ENCODE measurements around the gene MAPKAPK5. TPM values are rescaled to one million over a fixed set of nuclear protein-coding genes. Genes with fewer than 3 reads are reported as not detected.

MAPKAPK5 gene
- total RNA-seq, 4 donors from 2014 or later, result 40.7 to 70.4 (median 50.4) TPM

DNA sequence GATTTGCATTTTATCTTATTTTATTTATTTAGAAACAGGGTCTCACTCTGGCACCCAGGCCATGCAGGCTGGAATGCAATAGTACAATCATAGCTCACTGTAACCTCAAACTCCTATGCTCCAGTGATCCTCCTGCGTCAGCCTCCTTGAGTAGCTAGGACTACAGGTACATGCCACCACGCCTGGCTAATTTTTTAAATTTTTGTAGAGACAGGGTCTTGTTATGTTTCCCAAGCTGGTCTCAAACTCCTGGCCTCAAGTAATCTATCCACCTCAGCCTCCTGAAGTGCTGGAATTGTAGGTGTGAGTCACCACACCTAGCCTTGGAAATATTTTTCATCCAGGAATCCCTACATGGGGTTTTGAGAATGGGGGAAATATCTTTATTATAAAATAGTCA, 84.6 kb downstream of the MAPKAPK5 start:
- Histone ChIP-seq H3K27me3 (no peaks in the 10 kb centered on the region), H3K27ac (no peak overlapping the region), H3K4me3 (no peak overlapping the region), H3K4me1 (no peaks in the 10 kb centered on the region), H3K9me3 (no peaks in the 10 kb centered on the region), H3K36me3 (peaks cover 0 to 2% of the 10 kb centered on the region in 2 donors)
- 100% methylated on average over 1 to 2 of the region's 2 CpGs for WGBS, 2 donors (ENCODE audit: low coverage in 1 of 2)
- no peak for ATAC-seq
- TF ChIP-seq EP300 (IDR thresholded peaks at IDR 0.05) (no peak), POLR2A (IDR thresholded peaks at IDR 0.05) (no peak), POLR2AphosphoS5 (IDR thresholded peaks at IDR 0.05) (no peak)
- TF ChIP-seq, protein P1, sequence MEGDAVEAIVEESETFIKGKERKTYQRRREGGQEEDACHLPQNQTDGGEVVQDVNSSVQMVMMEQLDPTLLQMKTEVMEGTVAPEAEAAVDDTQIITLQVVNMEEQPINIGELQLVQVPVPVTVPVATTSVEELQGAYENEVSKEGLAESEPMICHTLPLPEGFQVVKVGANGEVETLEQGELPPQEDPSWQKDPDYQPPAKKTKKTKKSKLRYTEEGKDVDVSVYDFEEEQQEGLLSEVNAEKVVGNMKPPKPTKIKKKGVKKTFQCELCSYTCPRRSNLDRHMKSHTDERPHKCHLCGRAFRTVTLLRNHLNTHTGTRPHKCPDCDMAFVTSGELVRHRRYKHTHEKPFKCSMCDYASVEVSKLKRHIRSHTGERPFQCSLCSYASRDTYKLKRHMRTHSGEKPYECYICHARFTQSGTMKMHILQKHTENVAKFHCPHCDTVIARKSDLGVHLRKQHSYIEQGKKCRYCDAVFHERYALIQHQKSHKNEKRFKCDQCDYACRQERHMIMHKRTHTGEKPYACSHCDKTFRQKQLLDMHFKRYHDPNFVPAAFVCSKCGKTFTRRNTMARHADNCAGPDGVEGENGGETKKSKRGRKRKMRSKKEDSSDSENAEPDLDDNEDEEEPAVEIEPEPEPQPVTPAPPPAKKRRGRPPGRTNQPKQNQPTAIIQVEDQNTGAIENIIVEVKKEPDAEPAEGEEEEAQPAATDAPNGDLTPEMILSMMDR (IDR thresholded peaks at IDR 0.05), result no peak

DNA sequence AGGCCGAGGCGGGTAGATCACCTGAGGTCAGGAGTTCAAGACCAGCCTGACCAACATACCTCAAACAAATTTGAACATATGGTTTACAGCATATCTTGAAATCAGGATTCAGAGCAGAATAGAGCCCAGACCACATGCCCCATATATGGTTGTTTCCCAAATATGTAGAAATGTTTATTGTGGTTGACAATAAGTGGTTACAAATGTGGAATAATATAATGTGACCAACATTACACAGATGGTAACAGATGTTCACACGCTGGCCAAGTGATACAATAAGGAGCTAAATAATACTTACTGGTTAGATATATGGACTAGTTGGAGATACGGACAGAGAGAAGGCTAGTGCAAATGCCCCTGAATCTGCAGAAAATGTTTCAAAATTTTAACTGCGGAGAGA, 85.3 kb downstream of the MAPKAPK5 start:
- WGBS, 2 donors (ENCODE audit: low coverage in 1 of 2), result 78 to 88% methylated on average over 4 to 5 of the region's 5 CpGs

DNA sequence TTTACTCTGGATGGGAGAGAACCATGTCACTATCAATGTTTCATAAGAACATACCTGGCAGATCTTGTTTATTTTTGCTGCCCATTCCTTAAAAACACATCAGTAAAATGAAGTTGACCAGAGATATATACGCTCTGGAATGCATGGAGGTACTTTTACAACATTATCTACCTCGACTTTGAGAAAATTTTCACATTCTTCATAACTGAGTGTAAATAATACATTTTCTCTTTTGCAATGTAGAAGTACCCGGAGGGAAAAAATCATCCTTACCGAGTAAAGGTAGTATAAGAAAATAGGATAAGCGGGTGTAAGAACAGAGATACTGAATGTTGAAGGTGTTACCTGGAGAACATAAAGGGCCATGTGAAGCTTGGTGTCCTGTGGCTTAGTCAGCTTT, 90.2 kb downstream of the MAPKAPK5 start:
- no peaks in the 10 kb centered on the region for H3K27me3 ChIP-seq
- TF ChIP-seq, protein P1 (IDR thresholded peaks at IDR 0.05), result no peak
- TF ChIP-seq EP300 (IDR thresholded peaks at IDR 0.05) (no peak), POLR2AphosphoS5 (IDR thresholded peaks at IDR 0.05) (no peak), POLR2A (IDR thresholded peaks at IDR 0.05) (no peak)
- H3K4me3 ChIP-seq, result no peak overlapping the region
- peaks cover 0 to 16% of the 10 kb centered on the region in 2 donors for H3K36me3 ChIP-seq
- no peak overlapping the region for H3K27ac ChIP-seq
- no peaks in the 10 kb centered on the region for H3K9me3 ChIP-seq
- ATAC-seq, result no peak
- WGBS, 2 donors (ENCODE audit: low coverage in 1 of 2), result 81 to 86% methylated on average over 5 of the region's 5 CpGs
- H3K4me1 ChIP-seq, result peaks cover 0 to 9% (median 0%) of the 10 kb centered on the region in 3 donors

More for the DNA sequence above, 85.3 kb downstream of the MAPKAPK5 start:
- Histone ChIP-seq H3K36me3 (peaks cover 0 to 10% of the 10 kb centered on the region in 2 donors), H3K27ac (no peak overlapping the region), H3K4me1 (no peaks in the 10 kb centered on the region), H3K27me3 (no peaks in the 10 kb centered on the region), H3K4me3 (no peak overlapping the region), H3K9me3 (no peaks in the 10 kb centered on the region)
- ATAC-seq, result no peak
- TF ChIP-seq, protein P1 (IDR thresholded peaks at IDR 0.05), result no peak
- TF ChIP-seq POLR2A (IDR thresholded peaks at IDR 0.05) (no peak), EP300 (IDR thresholded peaks at IDR 0.05) (no peak), POLR2AphosphoS5 (IDR thresholded peaks at IDR 0.05) (no peak)

DNA sequence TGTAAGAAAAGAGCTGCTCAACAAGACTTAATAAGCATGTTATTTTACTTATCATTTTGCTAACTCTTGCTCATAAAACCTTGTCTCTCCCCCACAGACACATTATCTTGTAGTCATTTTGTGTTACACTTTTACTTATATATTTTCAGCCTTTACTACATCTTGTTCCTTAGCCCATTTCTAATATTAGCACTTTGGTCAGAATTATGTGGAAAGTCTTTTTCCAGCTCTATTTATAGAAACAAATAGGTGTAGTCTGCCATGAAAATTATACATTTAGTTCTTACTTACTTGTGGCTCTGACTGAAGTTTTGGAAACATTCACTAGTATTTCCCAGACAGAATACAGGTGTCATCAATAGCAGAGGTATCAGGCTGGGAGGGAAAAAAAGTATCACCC, 94.8 kb downstream of the MAPKAPK5 start:
- ATAC-seq, result no peak
- peaks cover 0 to 12% of the 10 kb centered on the region in 2 donors for H3K36me3 ChIP-seq
- H3K27ac ChIP-seq, result peak overlapping the region; percentile 53 to 77 (median 70)
- TF ChIP-seq POLR2A (IDR thresholded peaks at IDR 0.05) (no peak), EP300 (IDR thresholded peaks at IDR 0.05) (no peak), POLR2AphosphoS5 (IDR thresholded peaks at IDR 0.05) (no peak)
- TF ChIP-seq, protein P1 (IDR thresholded peaks at IDR 0.05), result no peak
- H3K27me3 ChIP-seq, result no peaks in the 10 kb centered on the region
- no peaks in the 10 kb centered on the region for H3K9me3 ChIP-seq
- peaks cover 0 to 14% (median 3%) of the 10 kb centered on the region in 3 donors for H3K4me1 ChIP-seq
- no peak overlapping the region for H3K4me3 ChIP-seq

DNA sequence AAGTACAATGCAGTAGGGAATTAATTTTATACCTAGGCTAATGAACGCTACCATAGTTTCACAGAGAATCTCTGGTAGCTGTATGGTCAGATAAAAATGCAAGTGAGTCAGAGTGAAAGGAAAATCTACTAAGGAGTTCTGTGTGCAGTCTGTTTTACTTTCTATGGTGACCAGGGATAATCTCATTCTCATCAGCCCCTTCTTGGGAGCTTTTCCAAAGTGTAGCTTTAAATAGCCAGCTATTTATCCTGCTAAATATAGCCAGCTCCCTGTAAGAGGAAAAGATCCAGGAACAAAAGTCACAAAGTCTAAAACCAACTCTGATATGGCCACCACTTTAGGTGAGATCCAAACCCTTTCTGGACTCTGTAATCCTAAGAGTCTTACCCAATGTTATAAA, 95.4 kb downstream of the MAPKAPK5 start:
- WGBS, 2 donors (ENCODE audit: low coverage in 1 of 2), result 42 to 50% methylated on average over 1 of the region's 1 CpG
- peaks cover 0 to 14% (median 3%) of the 10 kb centered on the region in 3 donors for H3K4me1 ChIP-seq
- TF ChIP-seq POLR2A (IDR thresholded peaks at IDR 0.05) (no peak), POLR2AphosphoS5 (IDR thresholded peaks at IDR 0.05) (peak; percentile 20)
- TF ChIP-seq, protein P1 (IDR thresholded peaks at IDR 0.05), result no peak
- H3K9me3 ChIP-seq, result no peaks in the 10 kb centered on the region
- H3K4me3 ChIP-seq, result no peak overlapping the region
- peak overlapping the region; percentile 53 to 77 (median 70) for H3K27ac ChIP-seq
- no peak for ATAC-seq
- H3K27me3 ChIP-seq, result no peaks in the 10 kb centered on the region
- peaks cover 0 to 6% of the 10 kb centered on the region in 2 donors for H3K36me3 ChIP-seq

All from gastroesophageal sphincter (tissue), 4 donors.